Heart left ventricle (tissue), 13 donors: Measurements from ENCODE around the gene ARHGEF6.

Source experiments
- CTCF ChIP-seq, 12 donors: fragments of 200-600 bp; sonication (generic) in 4 of 12; IDR thresholded peaks; one replicate each; pipeline versions ENCODE4 v1.5.0 to v1.8.0; 2018 to 2022; ENCODE audit warnings: antibody characterized with exemption in 12 of 12, mild to moderate bottlenecking in 5 of 12
- POLR2A ChIP-seq, 2 donors: fragments of 450-650 bp; IDR thresholded peaks; one replicate each; pipeline ENCODE4 v1.6.1; 2017; ENCODE audit warnings: antibody characterized with exemption in 2 of 2, mild to moderate bottlenecking in 2 of 2, moderate library complexity in 2 of 2
- donor health status: ischemic (EF 13 %, LVEDD 7.1; RV severe dilation, severe dysfunction).
- donor health status: DM: no; HTN: yes; CAD: no.
- donor health status: DM: no; HTN: no; CAD: no.
- donor health status: ischemic (EF 25% LVEDD 6.9; RV normal size, moderate dysfunction).
- donor health status: ischemic (EF 25% LVEDD 5.7; RV mildly dilated, moderate dysfunction).
- donor health status: ischemic (EF 35%, LVEDD 5.7; RV mildly dilated, moderate dysfunction).
- donor health status: nonischemic (EF 11% LVEDD 7.7; RV severe dilation, severe dysfunction).
- donor health status: DM: yes; HTN: yes; CAD: no.
- donor health status: PGD.
- donor health status: ischemic (EF 29% LVEDD 5.4; RV normal size, mild dysfunction).
- donor health status: nonischemic (EF 23%, LVEDD 6.1; RV moderate dilation, normal function).

GRCh38 chrX:136708348-136708747 is 72.4 kb downstream of the ARHGEF6 start:
- TF ChIP-seq CTCF (IDR thresholded peaks at IDR 0.05) (peak in 9 of 12 donors; percentile 7 to 50 (median 32)), POLR2A (IDR thresholded peaks at IDR 0.05) (no peak)
